Omental fat pad (tissue), 4 donors: ENCODE results near the gene ZMYND11. TPM values are rescaled to one million over a fixed set of nuclear protein-coding genes. Genes with fewer than 3 reads are reported as not detected.

Experiments
- ATAC-seq: fragments of 150-250 bp; one replicate; pipeline ENCODE4 v1.9.1; 2016; ENCODE audit warnings: mild to moderate bottlenecking, moderate library complexity; ENCODE audit not compliant: low FRiP score
- DNase-seq: peaks from one replicate; pipeline ENCODE4 v3.0.0-alpha.2; 2019; ENCODE audit warnings: low spot score
- CTCF ChIP-seq, 3 donors: fragments of 450-650 bp; IDR thresholded peaks; one replicate each; pipeline ENCODE4 v1.5.1; 2016 to 2017; ENCODE audit warnings: antibody characterized with exemption in 3 of 3, mild to moderate bottlenecking in 3 of 3, moderate library complexity in 2 of 3
- total RNA-seq, 4 donors: library from RNA; depleted of rRNA; stranded (reverse); fragments of >200 nt; gene quantifications; one replicate each; pipeline ENCODE4 v1.1.0, GENCODE V29; 2016

Gene ZMYND11
- total RNA-seq, 4 donors from 2014 or later, result 59.5 to 69.8 (median 66.3) TPM

DNA sequence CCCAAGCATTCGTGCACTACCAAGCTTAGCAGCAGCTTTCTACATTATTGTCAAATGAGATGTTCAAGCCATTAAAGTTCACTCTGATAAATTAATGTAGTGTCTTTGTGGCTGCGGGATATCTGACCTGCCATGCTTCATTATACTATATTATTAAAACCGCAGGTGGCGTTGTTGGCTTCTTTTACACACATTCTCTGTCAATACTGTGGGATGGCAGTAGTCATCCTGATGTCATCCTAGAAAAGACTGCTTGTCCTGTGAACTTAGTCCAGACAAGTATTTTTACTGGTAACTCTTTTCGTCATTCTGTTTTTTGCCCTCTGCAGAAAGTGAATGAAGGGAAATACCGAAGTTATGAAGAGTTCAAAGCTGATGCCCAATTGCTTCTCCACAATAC lies 103.9 kb downstream of the ZMYND11 start:
- DNase-seq (no peak), ATAC-seq (no peak)
- TF ChIP-seq CTCF (IDR thresholded peaks at IDR 0.05), result no peak

- ATAC-seq (no peak), DNase-seq (no peak)
- no peak for TF ChIP-seq CTCF (IDR thresholded peaks at IDR 0.05)
These were observed 106.2 kb downstream of the ZMYND11 start for GRCh38 chr10:241451-241850.

- DNase-seq, result no peak
- no peak for ATAC-seq
- no peak for TF ChIP-seq CTCF (IDR thresholded peaks at IDR 0.05)
These were observed 106.8 kb downstream of the ZMYND11 start for GRCh38 chr10:241966-242643.

GRCh38 chr10:244227-244626 lies 109.0 kb downstream of the ZMYND11 start:
- no peak for ATAC-seq
- no peak for TF ChIP-seq CTCF (IDR thresholded peaks at IDR 0.05)
- DNase-seq, result no peak

GRCh38 chr10:246431-246830 lies 111.2 kb downstream of the ZMYND11 start:
- ATAC-seq (no peak), DNase-seq (no peak)
- no peak for TF ChIP-seq CTCF (IDR thresholded peaks at IDR 0.05)

GRCh38 chr10:247480-247879 lies 112.2 kb downstream of the ZMYND11 start:
- TF ChIP-seq CTCF (IDR thresholded peaks at IDR 0.05), result no peak
- DNase-seq (no peak), ATAC-seq (no peak)

- DNase-seq (no peak), ATAC-seq (no peak)
- no peak for TF ChIP-seq CTCF (IDR thresholded peaks at IDR 0.05)
These were observed 113.1 kb downstream of the ZMYND11 start for GRCh38 chr10:248307-248706.
